SJCRH30 (cell line): ENCODE results near the gene GIMAP7. TPM values are rescaled to one million over a fixed set of nuclear protein-coding genes. Genes with fewer than 3 reads are reported as not detected.
"Not testable (repeated sequence)": the region's sequence is repeated elsewhere in the genome, so short reads cannot be mapped to it uniquely, and the experiment has no call there.

Experiments
- DNase-seq, 2 experiments: peaks; one replicate each; pipeline ENCODE4 v3.0.0-alpha.2; 2015 to 2020
- H3K27ac ChIP-seq: fragments of 250-450 bp; sonication (Bioruptor Pico); 2 replicates; pipeline ENCODE4 v1.5.1; 2020; ENCODE audit warnings: mild to moderate bottlenecking, moderate library complexity
- H3K27me3 ChIP-seq: fragments of 250-450 bp; sonication (Bioruptor Pico); 2 replicates; pipeline ENCODE4 v1.5.1; 2020; ENCODE audit warnings: mild to moderate bottlenecking, moderate library complexity
- H3K36me3 ChIP-seq: fragments of 250-450 bp; sonication (Bioruptor Pico); 2 replicates; pipeline ENCODE4 v1.5.1; 2020; ENCODE audit warnings: mild to moderate bottlenecking, moderate library complexity
- H3K4me1 ChIP-seq: fragments of 250-450 bp; sonication (Bioruptor Pico); 2 replicates; pipeline ENCODE4 v1.5.1; 2020; ENCODE audit warnings: mild to moderate bottlenecking, moderate library complexity
- H3K4me3 ChIP-seq: fragments of 250-450 bp; sonication (Bioruptor Pico); 2 replicates; pipeline ENCODE4 v1.5.1; 2020; ENCODE audit warnings: mild to moderate bottlenecking, moderate library complexity
- H3K9me3 ChIP-seq: fragments of 250-450 bp; sonication (Bioruptor Pico); replicated peaks from 2 replicates; pipeline ENCODE4 v1.5.1; 2020; ENCODE audit warnings: mild to moderate bottlenecking, moderate library complexity
- total RNA-seq: library from RNA; depleted of rRNA; stranded (reverse); fragments of >200 nt; shearing (Covaris generic); gene quantifications from 2 replicates; pipeline ENCODE4 v1.2.3, GENCODE V29; 2014

GIMAP7 gene
- total RNA-seq, 1 experiment from 2014 or later = not detected

DNA sequence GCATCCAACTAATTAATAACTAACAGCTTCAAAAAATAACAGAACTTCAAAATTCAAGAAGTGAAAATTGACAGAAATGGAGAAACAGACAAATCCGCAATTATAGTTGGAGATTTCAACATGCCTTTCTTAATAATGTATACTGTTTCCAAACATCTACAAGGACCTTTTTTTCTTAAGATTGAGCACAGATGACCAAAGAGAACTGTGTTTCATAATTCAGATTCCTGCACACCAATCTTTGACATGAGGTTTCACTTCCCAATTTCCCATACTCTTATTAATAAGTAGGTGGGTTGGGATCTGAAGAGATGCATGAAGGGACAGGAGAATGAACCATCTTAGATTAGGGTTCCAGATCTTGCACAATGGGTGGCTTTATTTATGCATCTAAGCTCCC, 24.9 kb upstream of the GIMAP7 start:
- DNase-seq = no peak
- Histone ChIP-seq H3K36me3 (no peaks in the 10 kb centered on the region), H3K27me3 (peaks cover 5% of the 10 kb centered on the region), H3K27ac (no peak overlapping the region), H3K9me3 (peaks cover 5% of the 10 kb centered on the region; the same call in 1 of the 2 replicates), H3K4me1 (no peaks in the 10 kb centered on the region), H3K4me3 (no peak overlapping the region)

DNA sequence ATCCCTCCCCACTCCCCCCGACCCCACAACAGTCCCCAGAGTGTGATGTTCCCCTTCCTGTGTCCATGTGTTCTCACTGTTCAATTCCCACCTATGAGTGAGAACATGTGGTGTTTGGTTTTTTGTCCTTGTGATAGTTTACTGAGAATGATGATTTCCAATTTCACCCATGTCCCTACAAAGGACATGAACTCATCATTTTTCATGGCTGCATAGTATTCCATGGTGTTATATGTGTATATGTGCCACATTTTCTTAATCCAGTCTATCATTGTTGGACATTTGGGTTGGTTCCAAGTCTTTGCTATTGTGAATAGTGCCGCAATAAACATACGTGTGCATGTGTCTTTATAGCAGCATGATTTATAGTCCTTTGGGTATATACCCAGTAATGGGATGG, 21.2 kb upstream of the GIMAP7 start:
- not testable (repeated sequence) for DNase-seq, H3K4me1 ChIP-seq, H3K27me3 ChIP-seq, H3K4me3 ChIP-seq, H3K27ac ChIP-seq, H3K36me3 ChIP-seq
- peaks cover 11% of the 10 kb centered on the region for H3K9me3 ChIP-seq

DNA sequence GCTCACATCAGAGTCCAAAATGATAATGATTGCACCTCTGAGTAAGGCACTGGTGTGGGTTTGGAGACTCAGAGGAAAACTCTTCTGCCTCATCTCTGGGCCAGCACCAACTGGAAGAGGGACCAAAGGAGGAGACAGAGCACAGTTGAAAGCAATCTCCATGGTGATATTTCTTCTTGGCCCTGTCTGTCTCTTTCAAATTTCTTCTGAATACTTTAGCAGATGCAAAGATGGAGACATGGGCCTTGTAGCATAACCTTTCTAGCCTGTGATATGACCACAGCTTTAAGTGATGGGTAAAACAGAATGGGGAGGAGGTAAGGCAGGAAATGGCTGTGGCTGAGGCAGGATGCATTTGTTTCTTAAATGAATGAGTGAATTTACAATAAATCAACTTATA, 12.2 kb upstream of the GIMAP7 start:
- no peak for DNase-seq
- Histone ChIP-seq H3K36me3 (no peaks in the 10 kb centered on the region), H3K9me3 (peaks cover 16% of the 10 kb centered on the region), H3K4me3 (no peak overlapping the region), H3K27ac (no peak overlapping the region), H3K4me1 (no peaks in the 10 kb centered on the region), H3K27me3 (no peaks in the 10 kb centered on the region)

DNA sequence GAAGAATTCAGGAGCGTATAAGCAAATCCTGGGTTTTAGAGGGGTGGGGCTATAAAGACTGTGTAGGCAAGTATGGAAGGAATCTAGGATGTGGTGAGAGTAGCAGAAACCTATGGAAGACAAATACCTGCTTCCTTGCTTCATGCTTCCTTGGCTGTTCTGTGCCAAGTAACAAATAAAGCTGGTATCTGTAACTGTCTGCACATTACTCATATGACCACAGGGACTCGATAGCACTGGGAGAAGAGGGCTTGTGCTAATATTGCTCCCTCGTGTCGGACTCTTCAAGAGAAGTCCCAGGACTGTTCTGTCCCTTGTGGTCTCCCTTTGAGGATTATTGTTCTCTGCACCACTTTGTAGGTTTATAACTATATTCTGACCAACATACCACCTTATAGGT, 11.5 kb upstream of the GIMAP7 start:
- H3K36me3 ChIP-seq = no peaks in the 10 kb centered on the region
- H3K4me3 ChIP-seq = no peak overlapping the region
- H3K27me3 ChIP-seq = no peaks in the 10 kb centered on the region
- H3K9me3 ChIP-seq = peaks cover 14% of the 10 kb centered on the region
- no peaks in the 10 kb centered on the region for H3K4me1 ChIP-seq
- DNase-seq = no peak
- H3K27ac ChIP-seq = no peak overlapping the region

DNA sequence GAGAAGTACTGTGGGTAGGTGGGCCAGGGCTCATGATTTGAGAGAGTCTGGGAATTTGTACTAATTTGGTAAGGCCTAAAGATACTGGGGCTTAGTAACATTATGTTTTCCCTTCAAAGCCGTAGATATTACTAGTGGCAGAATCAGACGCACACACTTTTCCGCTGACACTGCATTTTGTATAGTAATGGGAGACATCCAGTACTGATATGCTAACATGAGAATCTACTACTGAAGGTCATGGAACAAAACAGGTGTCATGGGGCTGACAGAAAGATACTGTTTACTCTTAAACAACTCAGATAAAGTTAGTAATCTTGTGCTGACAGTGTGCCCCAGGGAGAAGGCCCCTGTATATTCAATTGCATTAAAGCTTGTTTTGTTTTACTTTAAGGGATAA, 11.1 kb upstream of the GIMAP7 start:
- H3K27me3 ChIP-seq = 0 out of 2 replicates have a peak, but pooled peaks cover 2% of the 10 kb centered on the region
- no peaks in the 10 kb centered on the region for H3K36me3 ChIP-seq
- peaks cover 12% of the 10 kb centered on the region for H3K9me3 ChIP-seq
- no peak overlapping the region for H3K27ac ChIP-seq
- H3K4me3 ChIP-seq = no peak overlapping the region
- H3K4me1 ChIP-seq = no peaks in the 10 kb centered on the region
- no peak for DNase-seq

DNA sequence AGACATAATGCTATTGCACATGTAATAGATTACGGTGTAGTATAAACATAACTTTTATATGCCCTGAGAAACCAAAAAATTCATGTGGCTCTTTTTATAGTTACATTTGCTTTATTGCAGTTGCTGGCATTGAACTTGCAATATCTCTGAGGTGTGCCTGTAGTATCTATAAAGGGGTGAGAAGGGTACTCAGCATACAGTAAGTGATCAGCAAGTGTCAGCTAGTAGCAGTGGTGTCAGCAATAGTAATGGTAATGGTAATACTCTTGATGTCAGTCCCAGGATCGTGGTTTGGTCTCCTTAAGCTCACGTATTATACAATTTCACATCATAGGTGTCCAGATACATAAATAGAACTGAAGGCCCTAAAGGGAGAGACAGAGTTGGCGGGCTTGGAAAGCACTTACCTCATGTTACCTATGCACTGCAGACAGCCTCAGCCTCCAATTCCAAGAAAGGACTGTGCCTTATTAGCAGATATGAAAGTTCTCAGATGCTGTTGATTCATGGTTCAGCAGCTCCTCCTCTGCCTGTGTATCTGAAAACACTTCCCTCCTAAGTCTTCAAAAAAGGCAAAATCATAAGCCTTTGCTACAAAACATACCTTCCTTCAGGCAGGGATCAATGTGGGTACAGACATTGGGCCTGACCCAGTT, 6.6 kb upstream of the GIMAP7 start:
- H3K27me3 ChIP-seq = 0 out of 2 replicates have a peak, but pooled peaks cover 4% of the 10 kb centered on the region
- H3K9me3 ChIP-seq = no peaks in the 10 kb centered on the region
- no peak overlapping the region for H3K27ac ChIP-seq
- H3K36me3 ChIP-seq = no peaks in the 10 kb centered on the region
- DNase-seq = no peak
- no peaks in the 10 kb centered on the region for H3K4me1 ChIP-seq
- H3K4me3 ChIP-seq = no peak overlapping the region

DNA sequence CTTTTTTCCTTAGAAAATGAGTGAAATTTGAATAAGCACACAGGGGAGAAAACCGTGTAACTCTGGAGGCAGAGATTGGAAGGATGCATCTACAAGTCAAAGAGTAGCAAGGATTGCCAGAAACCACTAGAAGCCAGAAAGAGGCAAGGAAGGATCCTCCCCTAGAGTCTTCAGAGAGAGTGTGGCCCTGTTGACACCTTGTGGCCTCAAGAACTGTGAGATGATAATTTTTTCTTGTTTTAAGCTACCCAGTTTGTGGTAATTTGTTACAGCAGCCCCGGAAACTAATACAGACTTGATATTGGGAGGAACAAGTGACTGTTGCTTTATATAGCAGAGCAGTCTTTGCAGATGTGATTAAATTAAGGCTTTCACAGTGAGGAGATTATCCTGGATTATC, 3.6 kb upstream of the GIMAP7 start:
- no peak for DNase-seq
- H3K36me3 ChIP-seq = no peaks in the 10 kb centered on the region
- H3K27ac ChIP-seq = no peak overlapping the region
- H3K4me3 ChIP-seq = no peak overlapping the region
- peaks cover 7% of the 10 kb centered on the region; the same call in 1 of the 2 replicates for H3K27me3 ChIP-seq
- no peaks in the 10 kb centered on the region for H3K4me1 ChIP-seq
- no peaks in the 10 kb centered on the region for H3K9me3 ChIP-seq

DNA sequence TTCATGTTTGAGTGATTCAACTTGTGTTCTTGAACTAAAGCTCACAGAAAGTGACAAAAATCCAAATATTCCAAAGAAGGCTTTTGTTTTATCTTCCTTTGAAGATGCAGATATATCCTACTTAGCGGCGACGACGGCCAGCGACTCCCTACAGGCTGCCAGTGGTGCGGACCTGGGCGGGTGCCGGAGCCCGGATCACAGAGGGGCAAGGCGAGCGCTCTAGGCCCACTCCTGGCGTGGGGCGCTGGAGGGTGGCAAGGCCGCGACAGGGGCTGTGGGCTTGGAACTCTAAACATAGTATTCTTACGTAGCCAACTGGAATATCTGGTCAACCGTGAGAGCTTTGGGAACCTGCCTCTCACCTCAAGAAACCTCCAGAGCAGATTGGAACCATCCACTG, 914 bp upstream of the GIMAP7 start:
- peaks cover 13% of the 10 kb centered on the region; the same call in 1 of the 2 replicates for H3K27me3 ChIP-seq
- no peak for DNase-seq
- no peak overlapping the region for H3K27ac ChIP-seq
- H3K4me1 ChIP-seq = no peaks in the 10 kb centered on the region
- no peaks in the 10 kb centered on the region for H3K9me3 ChIP-seq
- no peak overlapping the region for H3K4me3 ChIP-seq
- H3K36me3 ChIP-seq = no peaks in the 10 kb centered on the region

DNA sequence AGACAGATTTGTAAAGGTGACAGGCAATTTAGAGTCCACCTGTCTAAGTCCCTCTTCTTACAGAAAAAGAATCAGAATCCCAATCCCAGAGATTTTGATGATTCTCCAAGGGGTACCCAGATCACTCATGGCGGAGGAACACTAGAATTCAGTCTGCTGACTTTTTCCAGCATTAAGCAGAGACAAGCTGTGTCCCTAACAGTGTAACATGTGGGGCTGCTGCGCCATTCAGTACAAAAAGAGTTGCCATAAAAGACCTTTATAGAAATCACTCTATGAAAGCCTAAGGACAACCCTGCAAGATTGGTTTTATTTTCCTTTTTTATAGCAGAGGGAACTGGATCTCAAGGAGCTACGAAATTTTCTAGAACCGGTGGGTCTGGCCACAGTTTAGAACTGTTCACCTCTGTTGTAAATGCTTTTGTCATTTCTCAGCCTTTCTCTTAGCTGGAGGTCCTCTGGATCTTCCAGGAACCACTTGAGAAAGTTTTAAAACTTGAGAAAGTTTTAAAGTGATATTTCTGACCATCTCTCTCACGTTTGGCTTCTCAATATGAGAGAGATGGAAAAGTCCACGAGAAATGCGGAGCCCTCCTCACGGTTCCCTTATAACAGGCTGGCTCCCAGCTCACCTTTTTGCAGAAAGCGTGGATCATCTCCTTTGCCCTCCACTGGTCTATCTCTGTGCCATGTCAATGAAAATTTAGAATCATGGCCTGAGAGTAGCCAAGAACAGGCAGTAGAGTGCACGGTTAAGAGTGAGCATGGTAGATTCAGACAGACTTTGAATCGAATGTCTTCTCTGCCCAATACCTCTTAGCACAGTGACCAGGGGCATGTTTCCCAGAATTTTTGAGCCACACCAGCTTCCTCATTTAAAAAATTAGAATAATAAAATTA, 826 bp downstream of the GIMAP7 start:
- H3K36me3 ChIP-seq = no peaks in the 10 kb centered on the region
- no peaks in the 10 kb centered on the region for H3K4me1 ChIP-seq
- DNase-seq = no peak
- no peak overlapping the region for H3K27ac ChIP-seq
- H3K4me3 ChIP-seq = no peak overlapping the region
- peaks cover 21% of the 10 kb centered on the region for H3K27me3 ChIP-seq
- no peaks in the 10 kb centered on the region for H3K9me3 ChIP-seq

DNA sequence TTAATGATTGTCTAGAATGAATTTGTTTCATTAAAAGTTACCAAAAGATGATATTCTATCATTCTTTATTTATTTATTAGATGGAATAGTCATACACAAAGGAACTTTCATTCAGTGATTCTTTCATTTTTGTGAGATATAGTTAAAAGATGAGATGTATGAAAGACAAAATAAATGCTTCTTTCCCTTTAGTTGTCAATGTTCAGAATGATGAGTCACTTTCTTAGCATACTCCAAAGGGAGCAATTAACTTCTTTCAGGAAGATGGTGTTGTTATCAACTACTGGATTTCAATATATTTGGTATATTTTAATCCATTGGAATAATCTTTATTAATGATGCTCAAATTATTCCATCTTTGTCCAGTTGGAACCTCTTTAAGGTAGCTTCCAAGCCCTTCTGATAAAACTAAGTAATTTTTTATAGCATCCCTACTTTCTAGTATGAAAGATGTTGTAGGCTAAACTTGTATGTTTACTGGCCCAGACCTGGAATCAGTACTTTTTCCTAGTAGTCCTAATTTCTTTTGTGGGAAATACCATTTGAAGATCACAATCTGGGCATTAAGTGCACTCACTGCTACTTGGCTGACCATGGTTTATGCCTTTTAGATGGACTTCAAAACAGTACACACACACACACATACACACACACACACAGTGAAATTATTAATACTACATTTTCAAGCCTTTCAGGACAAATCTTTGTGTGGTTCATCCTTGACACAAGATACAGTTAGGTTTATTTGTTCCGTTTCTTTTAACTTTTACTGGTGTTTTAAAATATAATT, 2.5 kb downstream of the GIMAP7 start:
- Histone ChIP-seq H3K9me3 (no peaks in the 10 kb centered on the region), H3K36me3 (no peaks in the 10 kb centered on the region), H3K27ac (no peak overlapping the region), H3K4me1 (no peaks in the 10 kb centered on the region), H3K4me3 (no peak overlapping the region), H3K27me3 (peaks cover 21% of the 10 kb centered on the region)
- no peak for DNase-seq

DNA sequence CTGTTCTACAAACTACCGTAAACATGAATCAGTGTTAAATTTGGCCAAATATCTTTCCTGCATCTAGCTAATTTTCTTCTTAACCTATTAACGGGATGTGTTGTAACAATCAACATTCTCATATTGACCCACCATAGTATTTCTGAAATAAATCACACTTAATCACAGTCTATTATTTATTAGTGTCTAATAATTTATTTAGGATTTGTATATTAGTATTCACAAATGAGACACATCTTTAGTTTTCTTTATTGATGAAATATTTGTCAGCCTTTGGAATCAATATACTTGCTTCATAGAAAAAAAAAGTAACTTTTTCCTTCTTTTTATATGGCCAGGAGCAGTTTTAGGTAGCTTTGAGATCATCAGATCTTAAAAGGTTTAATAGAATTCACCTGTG, 4.6 kb downstream of the GIMAP7 start:
- H3K4me1 ChIP-seq = no peaks in the 10 kb centered on the region
- no peak overlapping the region for H3K27ac ChIP-seq
- no peaks in the 10 kb centered on the region for H3K9me3 ChIP-seq
- peaks cover 21% of the 10 kb centered on the region for H3K27me3 ChIP-seq
- no peaks in the 10 kb centered on the region for H3K36me3 ChIP-seq
- no peak overlapping the region for H3K4me3 ChIP-seq
- DNase-seq = no peak

DNA sequence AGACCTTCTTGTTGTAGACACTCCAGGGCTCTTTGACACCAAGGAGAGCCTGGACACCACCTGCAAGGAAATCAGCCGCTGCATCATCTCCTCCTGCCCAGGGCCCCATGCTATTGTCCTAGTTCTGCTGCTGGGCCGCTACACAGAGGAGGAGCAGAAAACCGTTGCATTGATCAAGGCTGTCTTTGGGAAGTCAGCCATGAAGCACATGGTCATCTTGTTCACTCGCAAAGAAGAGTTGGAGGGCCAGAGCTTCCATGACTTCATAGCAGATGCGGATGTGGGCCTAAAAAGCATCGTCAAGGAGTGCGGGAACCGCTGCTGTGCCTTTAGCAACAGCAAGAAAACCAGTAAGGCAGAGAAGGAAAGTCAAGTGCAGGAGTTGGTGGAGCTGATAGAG, 5.5 kb downstream of the GIMAP7 start:
- Histone ChIP-seq H3K27ac (no peak overlapping the region), H3K4me3 (no peak overlapping the region), H3K9me3 (no peaks in the 10 kb centered on the region), H3K27me3 (peaks cover 21% of the 10 kb centered on the region), H3K4me1 (no peaks in the 10 kb centered on the region), H3K36me3 (no peaks in the 10 kb centered on the region)
- no peak for DNase-seq

DNA sequence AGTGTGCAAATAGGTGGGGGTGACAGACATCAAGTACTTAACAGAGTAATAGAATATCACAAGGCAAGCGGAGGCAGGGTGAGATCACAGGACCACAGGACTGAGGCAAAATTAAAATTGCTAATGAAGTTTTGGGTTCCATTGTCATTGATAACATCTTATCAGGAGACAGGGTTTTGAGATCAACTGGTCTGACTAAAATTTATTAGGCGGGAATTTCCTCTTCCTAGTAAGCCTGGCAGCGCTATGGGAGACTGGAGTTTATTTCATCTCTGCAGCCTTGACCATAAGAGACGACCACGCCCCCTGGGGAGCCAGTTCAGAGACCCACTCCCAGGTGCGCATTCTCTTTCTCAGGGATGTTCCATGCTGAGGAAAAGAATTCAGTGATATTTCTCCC, 8.3 kb downstream of the GIMAP7 start:
- not testable (repeated sequence) for H3K9me3 ChIP-seq, H3K27me3 ChIP-seq, H3K4me3 ChIP-seq, H3K27ac ChIP-seq, H3K4me1 ChIP-seq, H3K36me3 ChIP-seq, DNase-seq

DNA sequence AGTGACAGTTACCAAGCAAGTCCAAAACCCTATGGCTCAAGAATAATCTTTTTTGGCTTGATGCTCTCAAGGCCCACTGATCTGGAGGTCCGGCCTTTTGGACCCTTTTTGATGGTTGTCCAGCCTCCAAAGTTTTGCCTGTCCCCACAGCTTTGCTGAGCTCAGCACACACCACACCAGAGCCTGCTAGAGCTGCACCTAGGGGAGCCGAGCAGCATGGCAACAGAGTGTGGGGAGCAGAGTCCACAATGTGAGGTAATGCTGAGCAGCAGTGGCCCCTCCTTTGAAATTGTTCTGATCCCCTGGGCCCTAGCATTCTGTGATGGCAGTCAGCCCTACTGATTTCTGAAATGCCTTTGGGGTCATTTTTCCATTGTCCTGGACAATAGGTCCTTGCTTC, 9.3 kb downstream of the GIMAP7 start:
- DNase-seq = no peak
- Histone ChIP-seq H3K4me1 (no peaks in the 10 kb centered on the region), H3K36me3 (no peaks in the 10 kb centered on the region), H3K4me3 (no peak overlapping the region), H3K27me3 (peaks cover 8% of the 10 kb centered on the region), H3K9me3 (no peaks in the 10 kb centered on the region), H3K27ac (no peak overlapping the region)

DNA sequence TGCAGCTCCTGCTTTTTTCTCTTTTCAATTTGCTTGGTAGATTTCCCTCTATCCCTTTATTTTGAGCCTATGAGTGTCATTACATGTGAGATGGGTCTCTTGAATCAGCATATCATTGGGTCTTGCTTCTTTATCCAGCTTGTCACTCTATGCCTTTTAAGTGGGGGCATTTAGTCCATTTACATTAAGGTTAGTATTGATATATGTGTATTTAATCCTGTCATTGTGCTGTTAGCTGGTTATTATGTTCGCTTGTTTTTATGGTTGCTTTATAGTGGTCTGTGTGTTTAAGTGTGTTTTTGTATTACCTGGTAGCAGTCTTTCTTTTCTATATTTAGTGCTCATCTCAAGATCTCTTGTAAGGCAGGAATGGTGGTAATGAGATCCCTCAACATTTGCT, 17.0 kb downstream of the GIMAP7 start:
- H3K4me3 ChIP-seq = no peak overlapping the region
- no peaks in the 10 kb centered on the region for H3K27me3 ChIP-seq
- no peaks in the 10 kb centered on the region for H3K36me3 ChIP-seq
- no peaks in the 10 kb centered on the region for H3K4me1 ChIP-seq
- H3K27ac ChIP-seq = no peak overlapping the region
- H3K9me3 ChIP-seq = no peaks in the 10 kb centered on the region
- DNase-seq = no peak
